ENCODE results near the gene HOXD12.

- TF ChIP-seq CTCF (IDR thresholded peaks at IDR 0.05; ENCODE audit: low read length) = no peak
- no peak for TF ChIP-seq EZH2 (IDR thresholded peaks at IDR 0.05; ENCODE audit: borderline replicate concordance, low read length)
These were observed 35.6 kb upstream of the HOXD12 start for GRCh38 chr2:176063958-176064357.
